Endothelial cell of umbilical vein (primary cell): Measurements from ENCODE around the gene COL20A1.

ENCODE experiments used
- EZH2 ChIP-seq: IDR thresholded peaks from 2 replicates; pipeline ENCODE4 v1.6.1; 2012; ENCODE audit warnings: borderline replicate concordance, low read depth, mild to moderate bottlenecking, moderate library complexity, low read length, inconsistent platforms; ENCODE audit not compliant: severe bottlenecking
- FOS ChIP-seq: IDR thresholded peaks from 2 replicates; pipeline ENCODE4 v1.6.1; 2011; ENCODE audit warnings: mild to moderate bottlenecking, low read length, moderate library complexity, borderline replicate concordance; ENCODE audit not compliant: insufficient read depth
- POLR2A ChIP-seq: IDR thresholded peaks from 2 replicates; pipeline ENCODE4 v1.6.1; 2012; ENCODE audit warnings: low read depth, mild to moderate bottlenecking, control low read depth, low read length
- POLR2AphosphoS5 ChIP-seq: IDR thresholded peaks from 2 replicates; pipeline ENCODE4 v1.6.1; 2012; ENCODE audit warnings: low read depth, mild to moderate bottlenecking, control low read depth, low read length, moderate library complexity; ENCODE audit not compliant: insufficient read depth
- TF ChIP-seq, protein P1 (sequence below), 2 donors: IDR thresholded peaks; 1 replicate in 1 of 2; 2 replicates in 1 of 2; pipeline ENCODE4 v1.5.1; 2011; ENCODE audit warnings: low read length in 2 of 2, mild to moderate bottlenecking in 2 of 2, moderate library complexity in 2 of 2, control low read depth in 1 of 2, inconsistent platforms in 1 of 2, low read depth in 1 of 2; ENCODE audit not compliant: insufficient read depth in 1 of 2; ENCODE audit errors: extremely low read depth in 1 of 2

- TF ChIP-seq POLR2AphosphoS5 (no peak), POLR2A (no peak), FOS (no peak), EZH2 (no peak)
- TF ChIP-seq, protein P1, sequence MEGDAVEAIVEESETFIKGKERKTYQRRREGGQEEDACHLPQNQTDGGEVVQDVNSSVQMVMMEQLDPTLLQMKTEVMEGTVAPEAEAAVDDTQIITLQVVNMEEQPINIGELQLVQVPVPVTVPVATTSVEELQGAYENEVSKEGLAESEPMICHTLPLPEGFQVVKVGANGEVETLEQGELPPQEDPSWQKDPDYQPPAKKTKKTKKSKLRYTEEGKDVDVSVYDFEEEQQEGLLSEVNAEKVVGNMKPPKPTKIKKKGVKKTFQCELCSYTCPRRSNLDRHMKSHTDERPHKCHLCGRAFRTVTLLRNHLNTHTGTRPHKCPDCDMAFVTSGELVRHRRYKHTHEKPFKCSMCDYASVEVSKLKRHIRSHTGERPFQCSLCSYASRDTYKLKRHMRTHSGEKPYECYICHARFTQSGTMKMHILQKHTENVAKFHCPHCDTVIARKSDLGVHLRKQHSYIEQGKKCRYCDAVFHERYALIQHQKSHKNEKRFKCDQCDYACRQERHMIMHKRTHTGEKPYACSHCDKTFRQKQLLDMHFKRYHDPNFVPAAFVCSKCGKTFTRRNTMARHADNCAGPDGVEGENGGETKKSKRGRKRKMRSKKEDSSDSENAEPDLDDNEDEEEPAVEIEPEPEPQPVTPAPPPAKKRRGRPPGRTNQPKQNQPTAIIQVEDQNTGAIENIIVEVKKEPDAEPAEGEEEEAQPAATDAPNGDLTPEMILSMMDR (IDR thresholded peaks at IDR 0.05; ENCODE audit: extremely low read depth in 1 of 2, insufficient read depth in 1 of 2, low read depth in 1 of 2, low read length in 2 of 2) = no peak
Observed at GRCh38 chr20:63259734-63260460, 33.1 kb upstream of the COL20A1 start.
